MM.1S (cell line): ENCODE measurements around the gene SRC.

Experiments used
- DNase-seq: peaks from one replicate; pipeline ENCODE4 v3.0.0-alpha.2; 2015
- H2AFZ ChIP-seq: fragments of 300-600 bp; sonication (generic); 2 replicates; pipeline ENCODE4 v1.6.0; 2016; ENCODE audit warnings: antibody characterized with exemption, low read length
- H3F3A ChIP-seq: fragments of 300-600 bp; sonication (generic); 2 replicates; pipeline ENCODE4 v1.6.1; 2016; ENCODE audit warnings: mild to moderate bottlenecking, antibody characterized with exemption, low read length, moderate library complexity, mixed read lengths; ENCODE audit not compliant: insufficient read depth
- H3K27ac ChIP-seq: fragments of 300-600 bp; sonication (generic); 2 replicates; pipeline ENCODE4 v1.5.1; 2016; ENCODE audit warnings: mild to moderate bottlenecking, low read length
- H3K27me3 ChIP-seq: fragments of 300-600 bp; sonication (generic); replicated peaks from 2 replicates; pipeline ENCODE4 v1.6.0; 2016; ENCODE audit warnings: low read length; ENCODE audit not compliant: insufficient read depth
- H3K36me3 ChIP-seq: fragments of 300-600 bp; sonication (generic); replicated peaks from 2 replicates; pipeline ENCODE4 v1.6.1; 2016; ENCODE audit warnings: mild to moderate bottlenecking, low read length, mixed read lengths; ENCODE audit not compliant: insufficient read depth
- H3K4me1 ChIP-seq: fragments of 300-600 bp; sonication (generic); 2 replicates; pipeline ENCODE4 v1.6.1; 2016; ENCODE audit warnings: low read length, mixed read lengths
- H3K4me2 ChIP-seq: fragments of 300-600 bp; sonication (generic); 2 replicates; pipeline ENCODE4 v1.6.0; 2016; ENCODE audit warnings: low read depth, low read length
- H3K4me3 ChIP-seq: fragments of 300-600 bp; sonication (generic); 2 replicates; pipeline ENCODE4 v1.5.1; 2016; ENCODE audit warnings: low read length, mixed read lengths
- H3K79me2 ChIP-seq: fragments of 300-600 bp; sonication (generic); 2 replicates; pipeline ENCODE4 v1.6.1; 2016; ENCODE audit warnings: mixed run types, low read length, mixed read lengths
- H3K9ac ChIP-seq: fragments of 300-600 bp; sonication (generic); 2 replicates; pipeline ENCODE4 v1.6.1; 2016; ENCODE audit warnings: low read length, mixed read lengths
- H3K9me2 ChIP-seq: fragments of 300-600 bp; sonication (generic); replicated peaks from 2 replicates; pipeline ENCODE4 v1.6.1; 2016; ENCODE audit warnings: mild to moderate bottlenecking, low read length, mixed read lengths; ENCODE audit not compliant: insufficient read depth
- H3K9me3 ChIP-seq: fragments of 300-600 bp; sonication (generic); replicated peaks from 2 replicates; pipeline ENCODE4 v1.6.1; 2016; ENCODE audit warnings: mild to moderate bottlenecking, low read length, mixed read lengths; ENCODE audit not compliant: insufficient read depth
- H4K20me1 ChIP-seq: fragments of 300-600 bp; sonication (generic); 2 replicates; pipeline ENCODE4 v1.6.1; 2016; ENCODE audit warnings: mild to moderate bottlenecking, low read length, moderate library complexity, mixed read lengths; ENCODE audit not compliant: insufficient read depth
- CTCF ChIP-seq: fragments of 300-600 bp; sonication (generic); IDR thresholded peaks from 2 replicates; pipeline ENCODE4 v1.5.1; 2016; ENCODE audit warnings: antibody characterized with exemption, low read length, mixed read lengths
- EZH2 ChIP-seq: fragments of 300-600 bp; sonication (generic); optimal IDR thresholded peaks from 2 replicates; pipeline ENCODE3; 2017; ENCODE audit warnings: low read depth, mild to moderate bottlenecking, antibody characterized with exemption, low read length, mixed read lengths
- EZH2phosphoT487 ChIP-seq: fragments of 300-600 bp; sonication (generic); IDR thresholded peaks from 2 replicates; pipeline ENCODE4 v1.6.1; 2018; ENCODE audit warnings: antibody characterized with exemption, low read length

Gene SRC

DNA sequence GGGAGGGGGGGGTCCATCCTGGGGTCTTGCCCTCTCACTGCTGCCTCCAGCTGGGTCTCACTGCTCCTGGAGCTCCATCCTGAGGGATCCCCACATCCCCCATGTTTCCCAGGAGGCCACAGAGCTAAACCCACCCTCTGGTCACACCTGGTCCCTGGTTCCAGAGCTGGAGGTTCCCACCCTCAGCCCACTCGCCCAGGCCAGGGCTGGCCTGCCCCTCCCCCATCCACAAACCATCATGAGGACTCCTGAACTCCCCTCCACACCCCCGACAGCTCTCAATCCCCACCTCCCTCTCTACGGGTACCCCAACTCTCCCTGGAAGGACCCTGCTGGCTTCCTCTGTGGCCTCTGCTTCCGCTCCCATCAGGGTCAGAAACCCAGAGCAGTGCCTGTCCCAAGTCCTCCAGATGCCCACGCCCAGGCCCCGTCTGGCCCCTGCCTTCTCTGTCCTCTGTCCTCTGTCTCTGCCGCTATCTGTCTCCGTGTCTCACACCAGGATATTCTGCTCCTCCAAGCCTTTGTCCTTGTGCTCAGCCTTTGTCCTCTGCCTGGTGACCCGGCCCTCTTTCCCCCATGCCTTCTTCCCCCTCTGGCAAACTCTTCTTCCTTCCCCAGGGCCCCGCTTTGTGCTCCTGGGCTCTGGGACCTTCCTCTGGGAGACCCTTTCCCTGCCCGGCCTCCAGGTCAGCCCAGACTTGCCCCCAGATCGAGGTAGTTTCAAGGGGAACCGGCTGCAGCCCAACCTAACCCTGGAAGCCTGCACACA is 74.0 kb downstream of the SRC start:
- H4K20me1 ChIP-seq = no peaks in the 10 kb centered on the region
- H3K4me2 ChIP-seq = no peak overlapping the region
- peaks cover 97% of the 10 kb centered on the region for H3K27me3 ChIP-seq
- H3K36me3 ChIP-seq = no peaks in the 10 kb centered on the region
- no peaks in the 10 kb centered on the region for H3K9me3 ChIP-seq
- no peaks in the 10 kb centered on the region for H3K79me2 ChIP-seq
- H3K9ac ChIP-seq = no peak overlapping the region
- TF ChIP-seq CTCF = no peak
- TF ChIP-seq EZH2phosphoT487 = no peak
- TF ChIP-seq EZH2 = no peak
- no peak for DNase-seq
- no peak overlapping the region for H2AFZ ChIP-seq
- no peaks in the 10 kb centered on the region for H3F3A ChIP-seq
- H3K27ac ChIP-seq = no peak overlapping the region
- no peak overlapping the region for H3K4me3 ChIP-seq
- no peaks in the 10 kb centered on the region for H3K9me2 ChIP-seq
- H3K4me1 ChIP-seq = no peaks in the 10 kb centered on the region

- H3K36me3 ChIP-seq = no peaks in the 10 kb centered on the region
- no peak for DNase-seq
- H3K9me3 ChIP-seq = no peaks in the 10 kb centered on the region
- H3K27ac ChIP-seq = no peak overlapping the region
- H2AFZ ChIP-seq = no peak overlapping the region
- peaks cover 97% of the 10 kb centered on the region for H3K27me3 ChIP-seq
- H3K4me2 ChIP-seq = no peak overlapping the region
- H3K4me1 ChIP-seq = no peaks in the 10 kb centered on the region
- no peak overlapping the region for H3K9ac ChIP-seq
- no peaks in the 10 kb centered on the region for H3F3A ChIP-seq
- TF ChIP-seq EZH2 (no peak), EZH2phosphoT487 (no peak)
- H4K20me1 ChIP-seq = no peaks in the 10 kb centered on the region
- no peak overlapping the region for H3K4me3 ChIP-seq
- no peaks in the 10 kb centered on the region for H3K79me2 ChIP-seq
- no peaks in the 10 kb centered on the region for H3K9me2 ChIP-seq
Measured at GRCh38 chr20:37420610-37421009, 74.7 kb downstream of the SRC start.

GRCh38 chr20:37421060-37421905 is 75.3 kb downstream of the SRC start:
- no peak for DNase-seq
- H2AFZ ChIP-seq = no peak overlapping the region
- no peaks in the 10 kb centered on the region for H3K9me2 ChIP-seq
- no peak overlapping the region for H3K4me2 ChIP-seq
- H3F3A ChIP-seq = no peaks in the 10 kb centered on the region
- H3K27me3 ChIP-seq = peaks cover 97% of the 10 kb centered on the region
- no peaks in the 10 kb centered on the region for H3K79me2 ChIP-seq
- H4K20me1 ChIP-seq = no peaks in the 10 kb centered on the region
- no peak overlapping the region for H3K4me3 ChIP-seq
- H3K9ac ChIP-seq = no peak overlapping the region
- no peak overlapping the region for H3K27ac ChIP-seq
- H3K9me3 ChIP-seq = no peaks in the 10 kb centered on the region
- no peak for TF ChIP-seq EZH2phosphoT487
- TF ChIP-seq EZH2 = no peak
- TF ChIP-seq CTCF = no peak
- no peaks in the 10 kb centered on the region for H3K36me3 ChIP-seq
- H3K4me1 ChIP-seq = no peaks in the 10 kb centered on the region
